Neural crest cell (in vitro differentiated cells): ENCODE data around the gene SPATS2L. TPM values are rescaled to one million over a fixed set of nuclear protein-coding genes. Genes with fewer than 3 reads are reported as not detected.

Experiments
- DNase-seq: peaks from one replicate; pipeline ENCODE4 v3.0.0; 2021; ENCODE audit warnings: low read depth, mixed read lengths, low spot score
- H3K27ac Mint-ChIP-seq: one replicate; pipeline ENCODE4 v1.8.0; 2021; ENCODE audit warnings: mild to moderate bottlenecking, mixed read lengths; ENCODE audit not compliant: unreplicated experiment
- H3K27me3 Mint-ChIP-seq: 2 replicates; pipeline ENCODE4 v1.8.0; 2021; ENCODE audit warnings: low read depth, mild to moderate bottlenecking, mixed read lengths
- H3K36me3 Mint-ChIP-seq: 2 replicates; pipeline ENCODE4 v1.8.0; 2021; ENCODE audit warnings: low read depth, mild to moderate bottlenecking, mixed read lengths
- H3K4me1 Mint-ChIP-seq: 2 replicates; pipeline ENCODE4 v1.8.0; 2021; ENCODE audit warnings: mixed read lengths
- H3K4me3 Mint-ChIP-seq: one replicate; pipeline ENCODE4 v1.8.0; 2021; ENCODE audit warnings: mild to moderate bottlenecking, mixed read lengths
- H3K9me3 Mint-ChIP-seq: 2 replicates; pipeline ENCODE4 v1.8.0; 2021; ENCODE audit warnings: mixed read lengths
- CTCF ChIP-seq: fragments of 200-600 bp; sonication (generic); conservative IDR thresholded peaks from 2 replicates; pipeline ENCODE4 v1.5.0; 2021; ENCODE audit warnings: antibody characterized with exemption, mild to moderate bottlenecking
- total RNA-seq: library from RNA; stranded (reverse); gene quantifications from 2 replicates; pipeline ENCODE4 v1.2.1, GENCODE V29; 2021

SPATS2L gene
- total RNA-seq, 1 donor from 2014 or later = 24.9 TPM

DNA sequence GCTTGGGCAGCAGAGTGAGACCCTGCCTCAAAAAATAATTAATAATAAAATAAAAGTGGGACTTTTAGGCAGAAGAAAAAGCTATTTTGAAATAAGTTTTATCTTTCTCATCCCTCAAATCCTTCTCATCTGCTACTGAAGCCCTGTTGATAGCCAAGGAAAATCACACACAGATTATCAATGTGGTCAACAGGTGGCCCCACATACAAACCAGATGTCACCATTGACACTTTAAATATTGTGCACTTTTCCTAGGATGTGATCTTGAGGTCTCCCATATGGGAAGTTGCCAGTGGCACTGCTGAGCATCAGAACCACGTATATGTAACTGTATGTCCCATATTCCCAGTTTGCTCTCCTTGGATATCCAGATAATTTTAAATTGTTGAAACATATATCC is 138.8 kb downstream of the SPATS2L start:
- H3K27ac Mint-ChIP-seq = no peak overlapping the region
- H3K4me3 Mint-ChIP-seq = no peak overlapping the region

GRCh38 chr2:200446612-200447011 is 140.1 kb downstream of the SPATS2L start:
- Mint-ChIP-seq H3K36me3 (peaks cover 13% of the 10 kb centered on the region), H3K9me3 (no peaks in the 10 kb centered on the region), H3K4me3 (no peak overlapping the region), H3K27me3 (no peaks in the 10 kb centered on the region), H3K27ac (no peak overlapping the region), H3K4me1 (no peaks in the 10 kb centered on the region)
- no peak for DNase-seq
- no peak for TF ChIP-seq CTCF

More for the DNA sequence above, 138.8 kb downstream of the SPATS2L start:
- Mint-ChIP-seq H3K4me1 (no peaks in the 10 kb centered on the region), H3K9me3 (no peaks in the 10 kb centered on the region), H3K27me3 (no peaks in the 10 kb centered on the region), H3K36me3 (peaks cover 15% of the 10 kb centered on the region)
- TF ChIP-seq CTCF = no peak
- no peak for DNase-seq

DNA sequence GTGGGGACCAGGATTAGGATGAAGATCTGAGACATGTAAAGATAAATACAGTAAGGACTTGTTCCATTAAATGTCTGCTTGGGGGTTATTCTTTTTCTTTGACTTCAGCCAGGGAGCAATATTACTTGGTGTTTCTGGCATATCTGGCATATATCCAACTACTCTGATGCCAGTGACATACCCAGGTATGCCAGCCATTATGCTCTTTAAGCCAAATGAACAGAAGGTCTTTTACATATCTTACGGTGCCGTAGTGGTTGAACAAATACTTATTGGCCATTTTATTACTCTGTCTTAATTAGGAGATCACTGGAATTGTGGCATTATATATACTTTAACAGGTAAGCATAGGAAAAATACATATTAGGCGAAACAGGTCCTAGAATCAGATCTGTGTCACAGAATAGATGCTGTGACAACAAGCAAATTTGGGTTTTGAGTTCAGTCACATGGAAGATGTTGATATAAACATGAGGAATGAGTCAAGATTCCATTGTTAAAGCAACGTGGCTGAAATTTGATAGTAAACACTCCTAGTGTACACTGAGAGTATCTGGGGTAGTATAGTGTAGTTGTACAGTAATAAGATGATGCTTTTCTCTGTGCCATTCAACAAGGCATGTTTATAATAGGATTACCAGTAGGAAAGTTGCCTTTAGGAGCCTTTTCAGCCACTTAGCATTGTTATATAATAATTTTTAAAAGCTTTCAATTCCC is 140.8 kb downstream of the SPATS2L start:
- H3K4me3 Mint-ChIP-seq = no peak overlapping the region
- peaks cover 11% of the 10 kb centered on the region for H3K36me3 Mint-ChIP-seq
- no peak overlapping the region for H3K27ac Mint-ChIP-seq
- no peak for DNase-seq
- H3K9me3 Mint-ChIP-seq = no peaks in the 10 kb centered on the region
- no peak for TF ChIP-seq CTCF
- no peaks in the 10 kb centered on the region for H3K4me1 Mint-ChIP-seq
- no peaks in the 10 kb centered on the region for H3K27me3 Mint-ChIP-seq

DNA sequence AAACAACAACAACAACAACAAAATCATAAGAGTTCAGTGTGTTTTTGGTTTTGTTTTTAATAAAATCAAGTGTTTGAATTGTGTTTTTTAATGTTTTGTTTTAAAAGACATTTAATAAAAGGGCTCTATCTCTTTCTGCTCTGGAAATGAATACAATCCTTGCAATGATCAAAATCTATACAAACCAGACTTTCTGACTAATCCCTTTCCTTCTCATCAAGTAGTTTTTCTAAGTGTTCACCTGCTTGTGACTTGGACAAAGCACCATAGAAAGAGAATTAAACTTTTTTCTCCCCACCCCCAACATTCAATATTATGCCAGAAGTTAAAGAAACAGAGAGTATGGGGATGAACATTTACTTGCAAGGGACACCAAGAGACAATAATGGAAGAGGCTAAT is 142.0 kb downstream of the SPATS2L start:
- no peak for TF ChIP-seq CTCF
- no peak for DNase-seq
- H3K27ac Mint-ChIP-seq = no peak overlapping the region
- H3K9me3 Mint-ChIP-seq = no peaks in the 10 kb centered on the region
- H3K27me3 Mint-ChIP-seq = no peaks in the 10 kb centered on the region
- no peak overlapping the region for H3K4me3 Mint-ChIP-seq
- H3K4me1 Mint-ChIP-seq = peaks cover 3% of the 10 kb centered on the region
- peaks cover 11% of the 10 kb centered on the region for H3K36me3 Mint-ChIP-seq

- DNase-seq = no peak
- TF ChIP-seq CTCF = no peak
- no peaks in the 10 kb centered on the region for H3K9me3 Mint-ChIP-seq
- peaks cover 3% of the 10 kb centered on the region for H3K4me1 Mint-ChIP-seq
- no peak overlapping the region for H3K4me3 Mint-ChIP-seq
- no peaks in the 10 kb centered on the region for H3K27me3 Mint-ChIP-seq
- H3K36me3 Mint-ChIP-seq = peaks cover 11% of the 10 kb centered on the region
- no peak overlapping the region for H3K27ac Mint-ChIP-seq
These were observed 142.7 kb downstream of the SPATS2L start for GRCh38 chr2:200449149-200449548.
